Tibial nerve (tissue), 4 donors: ENCODE results near the gene BIRC5.

Source experiments
- EP300 ChIP-seq, 2 donors: sonication (generic); formaldehyde crosslinking; IDR thresholded peaks; one replicate each; pipeline ENCODE4 v1.6.1; 2017; ENCODE audit warnings: antibody characterized with exemption in 2 of 2, mild to moderate bottlenecking in 1 of 2
- TF ChIP-seq, protein P1 (sequence below), 5 experiments: fragments of 200-600 bp in 3 of 5; fragments of 450-650 bp in 2 of 5; sonication (generic) in 3 of 5; IDR thresholded peaks; one replicate each; pipeline ENCODE4 v1.5.1; 2016 to 2019; ENCODE audit warnings: antibody characterized with exemption in 5 of 5, mild to moderate bottlenecking in 3 of 5, moderate library complexity in 2 of 5

DNA sequence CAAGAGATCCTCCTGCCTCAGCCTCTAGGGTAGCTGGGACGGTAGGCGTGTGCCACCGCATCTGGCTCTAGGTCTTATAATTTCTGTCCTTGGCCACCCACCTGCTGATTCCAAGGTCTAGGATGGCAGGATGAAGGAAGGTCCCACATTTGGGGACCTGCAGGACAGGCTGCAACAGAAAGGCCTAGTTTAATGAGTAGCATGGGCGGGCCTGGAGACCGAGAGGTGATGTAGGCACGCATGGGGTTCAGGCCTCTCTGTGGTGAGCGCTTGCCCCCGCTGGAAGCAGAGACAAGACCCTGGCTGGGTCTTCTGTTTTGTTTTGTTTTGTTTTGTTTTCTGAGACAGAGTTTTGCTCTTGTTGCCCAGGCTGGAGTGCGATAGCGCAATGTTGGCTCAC, 51.1 kb downstream of the BIRC5 start:
- TF ChIP-seq, protein P1, sequence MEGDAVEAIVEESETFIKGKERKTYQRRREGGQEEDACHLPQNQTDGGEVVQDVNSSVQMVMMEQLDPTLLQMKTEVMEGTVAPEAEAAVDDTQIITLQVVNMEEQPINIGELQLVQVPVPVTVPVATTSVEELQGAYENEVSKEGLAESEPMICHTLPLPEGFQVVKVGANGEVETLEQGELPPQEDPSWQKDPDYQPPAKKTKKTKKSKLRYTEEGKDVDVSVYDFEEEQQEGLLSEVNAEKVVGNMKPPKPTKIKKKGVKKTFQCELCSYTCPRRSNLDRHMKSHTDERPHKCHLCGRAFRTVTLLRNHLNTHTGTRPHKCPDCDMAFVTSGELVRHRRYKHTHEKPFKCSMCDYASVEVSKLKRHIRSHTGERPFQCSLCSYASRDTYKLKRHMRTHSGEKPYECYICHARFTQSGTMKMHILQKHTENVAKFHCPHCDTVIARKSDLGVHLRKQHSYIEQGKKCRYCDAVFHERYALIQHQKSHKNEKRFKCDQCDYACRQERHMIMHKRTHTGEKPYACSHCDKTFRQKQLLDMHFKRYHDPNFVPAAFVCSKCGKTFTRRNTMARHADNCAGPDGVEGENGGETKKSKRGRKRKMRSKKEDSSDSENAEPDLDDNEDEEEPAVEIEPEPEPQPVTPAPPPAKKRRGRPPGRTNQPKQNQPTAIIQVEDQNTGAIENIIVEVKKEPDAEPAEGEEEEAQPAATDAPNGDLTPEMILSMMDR (IDR thresholded peaks at IDR 0.05), result no peak
- no peak for TF ChIP-seq EP300 (IDR thresholded peaks at IDR 0.05)
